Measurements from ENCODE around the gene DUSP15.
A peak's percentile ranks its signal among the peaks of the same experiment; 100 is the strongest.
"Not testable (repeated sequence)": the region's sequence is repeated elsewhere in the genome, so short reads cannot be mapped to it uniquely, and the experiment has no call there.

Gene DUSP15

GRCh38 chr20:31837896-31838397 is 32.4 kb downstream of the DUSP15 start:
- DNase-seq = no peak

DNA sequence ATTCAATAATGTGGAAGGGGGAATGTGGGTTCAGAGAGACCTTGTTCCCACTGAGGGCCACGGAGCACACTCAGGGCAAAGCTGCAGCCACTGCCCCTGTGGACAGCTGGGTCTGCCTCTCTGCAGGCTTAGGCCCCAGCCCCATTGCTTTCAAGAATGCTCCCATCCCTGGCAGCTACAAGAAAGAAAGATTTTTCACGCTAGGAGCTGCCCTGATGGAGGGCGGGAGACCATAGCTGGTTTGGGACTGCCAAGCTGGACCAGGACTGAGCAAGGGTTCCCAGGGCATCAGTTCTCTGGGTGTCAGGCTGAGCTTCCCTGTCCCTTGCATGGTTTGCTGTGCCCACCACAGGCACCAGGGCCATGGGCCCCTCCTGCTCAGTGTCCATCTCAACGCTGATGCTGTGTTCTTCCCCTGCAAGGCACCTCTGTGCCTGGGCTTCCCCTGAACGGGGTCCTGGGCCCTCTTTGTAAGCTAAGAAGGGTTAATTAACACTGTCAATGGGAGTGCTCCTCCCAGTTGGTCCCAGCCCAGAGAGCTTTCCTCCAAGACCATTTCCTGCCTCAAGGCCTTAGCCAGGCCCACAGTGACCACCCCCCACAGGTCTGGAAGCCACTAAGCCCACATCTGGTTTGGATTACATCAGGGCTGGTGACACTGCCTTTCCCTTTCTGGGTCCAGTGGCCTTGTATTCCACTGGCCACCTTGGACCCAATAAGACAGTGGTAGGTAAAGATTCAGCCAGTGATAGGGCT is 33.3 kb downstream of the DUSP15 start:
- no peak for DNase-seq

DNA sequence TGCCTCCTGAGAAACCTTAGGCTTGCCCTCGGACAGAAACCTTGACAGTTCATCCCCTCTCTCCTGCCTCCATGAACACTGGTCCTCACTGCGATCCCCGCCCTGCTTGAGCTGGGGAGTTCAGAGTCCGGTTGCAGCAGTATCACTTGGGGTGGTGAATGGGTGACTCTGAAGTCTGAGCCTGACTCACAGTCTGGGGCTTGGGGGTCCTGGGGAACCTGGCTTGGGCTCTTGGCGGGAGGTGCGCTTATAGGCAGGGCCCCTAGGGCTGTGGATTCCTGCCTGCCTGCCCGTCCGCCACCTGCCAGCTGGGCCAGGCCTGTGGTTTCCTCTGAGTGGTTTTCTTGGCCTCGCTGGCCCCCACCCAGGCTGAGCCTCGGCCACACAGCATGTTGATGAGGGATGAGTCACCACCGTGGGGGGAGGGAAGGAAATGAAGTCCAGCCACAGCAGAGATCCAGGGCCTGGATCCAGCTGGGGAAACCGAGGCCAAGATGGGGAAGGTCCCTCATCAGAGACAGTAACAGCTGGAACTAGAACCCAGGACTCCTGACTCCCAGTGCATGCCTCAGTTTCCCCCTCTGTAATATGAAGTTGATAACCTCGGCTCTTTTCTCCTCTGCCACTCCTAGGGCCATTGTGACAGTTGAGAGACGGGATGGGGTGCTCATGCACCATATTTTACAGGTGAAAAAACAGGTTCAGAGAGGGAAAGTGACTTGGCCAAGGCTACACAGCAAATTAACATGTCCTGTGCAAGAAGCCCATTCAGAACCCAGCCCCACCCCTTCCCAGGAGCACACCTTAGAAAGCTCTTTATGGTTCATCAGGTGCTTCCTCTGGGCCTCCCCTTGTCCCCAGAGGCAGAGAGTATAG is 34.1 kb downstream of the DUSP15 start:
- DNase-seq = peak; percentile 20 to 27

DNA sequence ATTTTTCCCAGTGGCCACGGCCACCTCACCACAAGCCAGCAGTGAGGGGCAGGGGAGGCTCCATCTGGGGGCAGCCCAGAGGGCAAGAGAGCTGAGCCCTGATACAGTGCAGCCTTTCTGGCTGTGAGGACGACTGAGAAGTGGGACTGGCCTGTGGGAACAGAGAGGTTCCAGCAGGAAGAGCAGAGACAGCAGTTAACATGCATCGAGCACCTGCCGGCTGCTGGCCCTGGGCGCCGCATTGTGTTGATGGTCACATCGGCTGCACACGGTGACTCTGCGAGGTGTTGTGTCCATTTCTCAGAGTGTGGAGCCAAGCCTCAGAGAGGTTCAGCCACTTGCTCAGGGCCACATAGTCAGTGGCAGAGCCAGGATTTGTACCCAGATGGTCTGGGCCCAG is 34.8 kb downstream of the DUSP15 start:
- DNase-seq = no peak

GRCh38 chr20:31833931-31834521 is 36.3 kb downstream of the DUSP15 start:
- DNase-seq = no peak

- peak in 1 of 2 experiments; percentile 12 for DNase-seq
Measured at GRCh38 chr20:31833130-31833930, 37.0 kb downstream of the DUSP15 start.

DNA sequence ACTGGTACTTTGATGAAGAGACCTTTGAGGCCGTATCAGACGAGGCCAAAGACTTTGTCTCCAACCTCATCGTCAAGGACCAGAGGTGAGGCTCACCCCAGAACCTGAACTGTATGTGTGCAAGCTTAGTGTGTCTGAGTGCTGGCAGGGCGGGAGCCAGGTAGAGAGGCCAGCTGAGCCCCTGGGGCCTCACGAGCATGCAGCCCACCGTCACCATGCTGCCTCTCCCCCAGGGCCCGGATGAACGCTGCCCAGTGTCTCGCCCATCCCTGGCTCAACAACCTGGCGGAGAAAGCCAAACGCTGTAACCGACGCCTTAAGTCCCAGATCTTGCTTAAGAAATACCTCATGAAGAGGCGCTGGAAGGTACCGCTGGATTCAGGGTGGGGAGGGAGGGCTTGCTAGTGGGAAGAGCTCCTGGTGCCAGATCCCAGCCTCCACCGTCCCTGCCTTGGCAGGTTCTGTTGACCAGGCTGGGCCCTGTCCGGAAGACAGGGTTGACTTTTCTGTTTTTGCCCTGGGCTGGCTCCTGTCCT is 38.5 kb downstream of the DUSP15 start:
- no peak for DNase-seq

- no peak for DNase-seq
Measured at GRCh38 chr20:31831211-31831610, 39.1 kb downstream of the DUSP15 start.

DNA sequence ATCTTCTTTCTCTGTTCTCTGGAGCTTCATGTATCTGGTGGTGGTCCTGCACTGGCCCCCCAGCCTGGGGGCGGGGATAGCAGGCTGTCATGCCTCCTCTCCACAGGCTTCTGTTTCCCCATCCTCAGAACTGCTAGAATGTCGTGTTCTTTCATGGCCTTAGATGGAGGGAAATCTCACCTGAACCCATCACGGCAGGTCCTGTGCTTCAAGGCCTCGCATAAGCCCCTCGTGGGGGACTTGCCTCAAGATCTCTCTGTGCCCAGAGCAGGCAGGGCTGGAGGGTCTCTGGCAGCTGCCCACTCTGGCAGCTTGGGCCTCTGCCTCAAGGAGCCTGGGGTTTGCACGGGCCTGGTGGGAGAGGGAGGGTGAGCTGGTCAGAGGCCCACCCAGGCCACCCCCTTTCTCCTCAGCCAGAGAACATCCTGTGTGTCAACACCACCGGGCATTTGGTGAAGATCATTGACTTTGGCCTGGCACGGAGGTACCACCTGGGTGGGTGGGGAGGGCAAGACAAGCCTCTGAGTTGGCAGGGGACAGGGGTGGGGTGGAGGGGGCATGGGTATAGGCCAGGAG is 39.8 kb downstream of the DUSP15 start:
- no peak for DNase-seq

DNA sequence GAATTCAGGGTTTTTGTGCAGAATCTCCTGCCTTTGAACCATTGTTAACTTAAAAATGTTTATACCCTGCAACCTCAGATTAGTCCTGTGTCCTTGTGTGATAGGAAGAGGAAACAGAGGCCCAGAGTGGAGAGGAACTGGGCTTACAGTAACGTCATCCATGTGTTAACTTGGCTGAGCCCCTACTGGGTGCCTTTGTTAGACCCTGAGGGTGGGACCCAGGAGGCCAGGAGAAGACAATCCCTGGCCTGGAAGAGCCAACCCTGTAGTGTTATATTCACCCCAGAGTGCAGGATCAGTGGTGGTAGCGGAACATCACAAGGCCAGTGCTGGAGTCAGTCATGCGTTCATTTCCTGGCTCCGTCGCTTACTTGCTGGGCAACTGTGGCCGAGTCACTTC is 40.6 kb downstream of the DUSP15 start:
- no peak for DNase-seq

DNA sequence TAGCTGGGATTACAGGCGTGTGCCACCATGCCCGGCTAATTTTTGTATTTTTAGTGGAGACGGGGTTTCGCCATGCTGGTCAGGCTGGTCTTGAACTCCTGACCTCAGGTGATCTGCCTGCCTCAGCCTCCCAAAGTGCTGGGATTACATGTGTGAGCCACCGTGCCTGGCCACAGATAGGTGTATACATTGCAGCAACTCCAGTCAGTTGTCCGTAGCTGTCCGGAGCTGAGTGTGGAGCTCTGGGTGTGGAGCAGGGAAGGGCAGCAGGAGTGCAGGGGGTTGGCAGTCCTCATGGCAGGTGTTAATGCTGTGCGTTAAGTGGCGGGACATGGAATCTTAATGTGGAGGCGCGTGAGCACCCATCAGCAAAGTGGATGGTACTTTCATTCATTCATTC is 42.3 kb downstream of the DUSP15 start:
- not testable (repeated sequence) for DNase-seq

GRCh38 chr20:31827059-31827458 is 43.3 kb downstream of the DUSP15 start:
- DNase-seq = no peak

DNA sequence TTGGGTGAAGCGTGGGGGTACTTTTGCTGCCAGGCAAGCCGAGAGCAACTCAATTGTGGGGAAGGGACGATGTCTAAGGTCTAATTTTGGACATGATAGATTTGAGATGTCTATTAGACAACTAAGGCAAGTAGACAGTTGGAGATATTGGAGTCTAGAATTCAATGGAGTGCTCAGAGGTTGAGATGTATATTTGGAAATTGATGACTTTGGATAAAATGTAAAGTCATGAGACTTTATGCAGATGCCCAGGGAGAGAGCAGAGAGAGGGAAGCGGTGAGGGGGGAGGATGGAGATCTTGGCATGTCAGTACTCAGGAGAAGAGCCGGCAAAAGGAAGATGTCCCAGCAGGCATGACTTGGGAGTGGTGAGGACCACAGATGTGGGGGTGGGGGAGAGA is 44.3 kb downstream of the DUSP15 start:
- no peak for DNase-seq

GRCh38 chr20:31824554-31825313 is 45.6 kb downstream of the DUSP15 start:
- no peak for DNase-seq

DNA sequence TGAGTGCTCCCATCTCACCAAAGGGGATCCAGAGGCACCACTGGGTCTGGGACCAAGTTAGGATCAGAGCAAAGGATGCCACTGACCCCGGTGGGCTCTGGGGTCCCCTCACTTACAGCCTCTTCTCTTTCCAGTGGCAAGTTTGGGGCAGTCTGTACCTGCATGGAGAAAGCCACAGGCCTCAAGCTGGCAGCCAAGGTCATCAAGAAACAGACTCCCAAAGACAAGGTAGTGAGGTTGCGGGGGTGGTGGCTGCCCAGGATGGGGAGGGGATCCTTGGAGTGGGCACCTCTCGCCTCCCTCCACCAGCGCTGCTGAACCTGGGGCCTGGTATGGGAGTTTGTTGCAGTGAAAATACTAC is 46.2 kb downstream of the DUSP15 start:
- DNase-seq = no peak

DNA sequence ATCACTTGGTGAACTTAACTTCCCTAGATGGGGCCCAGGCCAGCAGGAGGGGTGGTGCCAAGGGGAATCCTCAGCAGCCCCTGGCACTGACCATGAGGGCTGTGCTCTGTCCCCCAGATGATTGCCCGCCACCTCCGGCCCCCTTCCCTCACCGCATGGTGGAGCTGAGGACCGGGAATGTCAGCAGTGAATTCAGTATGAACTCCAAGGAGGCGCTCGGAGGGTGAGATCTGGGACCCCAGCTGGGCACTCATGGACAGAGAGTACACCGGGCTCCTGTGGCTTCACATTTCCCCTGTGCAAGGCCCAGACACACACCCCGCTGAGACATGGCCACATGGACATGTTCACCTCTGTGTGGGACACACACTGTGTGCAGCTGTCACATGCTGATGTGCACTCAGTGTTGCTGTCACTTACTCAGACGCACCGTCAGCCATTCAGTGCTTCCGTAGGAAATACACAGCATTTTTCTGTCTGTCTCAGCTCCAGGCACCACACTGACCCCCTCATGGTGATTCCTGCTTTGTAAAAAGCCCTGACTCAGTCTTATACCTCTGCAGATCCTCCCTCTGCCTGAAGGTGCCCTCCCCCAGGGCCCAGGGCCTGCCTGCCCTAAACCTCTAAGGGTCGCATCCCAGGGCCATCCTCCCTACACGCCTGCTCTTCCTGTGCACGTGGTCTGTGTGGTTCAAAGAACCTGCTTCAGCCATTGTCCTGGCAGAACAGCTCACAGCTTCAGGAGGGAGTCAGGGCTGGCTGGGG is 46.8 kb downstream of the DUSP15 start:
- DNase-seq = peak in 1 of 2 experiments; percentile 5

DNA sequence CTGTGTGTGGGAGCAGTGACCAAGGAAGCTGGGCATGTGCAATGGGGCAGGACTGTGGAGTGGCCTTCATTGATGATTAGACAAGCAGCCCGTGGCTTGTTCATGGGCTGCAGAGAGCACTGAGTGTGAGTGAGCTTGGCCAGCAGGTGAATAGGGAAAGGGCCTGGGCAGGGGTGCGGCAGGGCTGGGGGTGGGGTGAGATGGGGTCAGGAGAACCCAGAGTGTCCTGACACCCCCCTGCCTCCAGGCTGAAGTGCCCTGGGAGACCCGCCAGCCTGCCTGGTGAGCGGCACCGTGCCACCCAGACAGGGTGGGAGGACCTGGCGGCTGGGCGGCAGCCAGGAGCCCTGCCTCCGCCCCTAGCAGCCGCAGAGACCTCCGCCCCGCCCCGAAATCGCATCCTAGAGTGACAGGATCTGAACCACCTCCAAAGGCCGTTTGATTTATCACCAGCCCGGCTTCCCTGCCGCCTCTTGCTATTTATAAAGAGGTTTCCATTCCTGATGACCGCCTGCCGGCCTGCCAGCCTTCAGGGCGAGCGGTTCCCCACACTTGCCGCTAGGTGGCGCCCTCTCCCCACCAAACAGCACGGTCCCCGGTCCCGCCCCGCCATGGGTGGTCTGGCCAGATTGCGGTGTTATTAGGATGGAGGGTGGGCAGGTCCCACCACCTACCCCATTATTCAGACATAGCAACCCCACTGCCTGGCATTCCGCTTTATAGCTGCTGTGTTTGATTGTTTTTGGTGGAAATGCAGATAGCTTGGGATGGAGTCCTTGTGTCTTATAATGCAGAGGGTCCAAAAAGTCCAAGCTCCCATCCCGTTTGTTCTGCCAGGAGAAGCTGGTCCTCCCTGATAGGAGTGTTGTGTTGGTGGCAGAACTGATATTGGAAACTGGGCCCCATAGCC is 47.7 kb downstream of the DUSP15 start:
- DNase-seq = peak; percentile 38 to 50

DNA sequence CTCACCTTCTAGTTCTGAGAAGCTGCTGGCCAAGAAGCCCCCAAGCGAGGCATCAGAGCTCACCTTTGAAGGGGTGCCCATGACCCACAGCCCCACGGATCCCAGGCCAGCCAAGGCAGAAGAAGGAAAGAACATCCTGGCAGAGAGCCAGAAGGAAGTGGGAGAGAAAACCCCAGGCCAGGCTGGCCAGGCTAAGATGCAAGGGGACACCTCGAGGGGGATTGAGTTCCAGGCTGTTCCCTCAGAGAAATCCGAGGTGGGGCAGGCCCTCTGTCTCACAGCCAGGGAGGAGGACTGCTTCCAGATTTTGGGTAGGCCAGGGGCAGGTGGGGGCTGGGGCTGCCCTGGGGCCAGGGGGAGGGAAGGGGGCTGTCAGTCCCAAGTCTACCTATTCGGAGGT is 48.9 kb downstream of the DUSP15 start:
- no peak for DNase-seq

GRCh38 chr20:31820228-31820627 is 50.1 kb downstream of the DUSP15 start:
- DNase-seq = no peak

All from Kasumi-1 (cell line).